Stimulated activated CD8-positive, alpha-beta memory T cell treated with anti-CD3 and anti-CD28 coated beads, Interleukin-12 subunit alpha, Interleukin-12 subunit beta, amount 100 ng/mL, for 4 hours (primary cell): ENCODE measurements around the gene SKIDA1.

Source experiments
- DNase-seq: peaks from one replicate; pipeline ENCODE4 v3.0.0-alpha.2; 2020; ENCODE audit warnings: low read depth

The SKIDA1 gene

DNA sequence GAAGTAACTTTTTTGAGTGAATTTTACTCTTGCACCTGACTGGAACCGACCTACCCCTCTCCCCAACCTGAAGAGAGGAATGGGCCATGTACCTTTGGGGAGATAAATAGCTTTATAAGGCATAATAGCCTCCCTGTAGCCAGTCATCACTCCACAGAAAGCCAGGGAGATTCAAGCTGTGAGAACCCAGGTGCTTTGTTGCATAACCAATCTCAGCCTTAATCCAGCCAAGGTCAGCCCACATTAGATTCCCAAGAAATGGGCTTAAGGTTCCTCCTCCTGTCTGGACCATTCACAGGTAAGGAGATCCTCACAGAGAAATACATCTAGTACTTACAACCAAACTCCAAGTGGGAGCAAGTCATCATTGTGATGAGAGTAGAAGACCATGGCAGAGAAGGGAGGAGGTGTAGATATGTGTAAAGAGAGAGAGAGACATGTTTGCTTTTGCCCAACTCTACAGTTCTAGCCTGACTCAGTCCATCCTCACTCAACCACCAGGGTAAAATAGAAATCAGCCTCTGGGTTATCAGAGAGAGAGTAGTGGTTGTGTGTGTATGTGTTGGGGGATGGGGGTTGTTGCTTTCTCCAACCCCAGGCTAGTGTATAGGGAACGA lies 23.6 kb downstream of the SKIDA1 start:
- DNase-seq = no peak

DNA sequence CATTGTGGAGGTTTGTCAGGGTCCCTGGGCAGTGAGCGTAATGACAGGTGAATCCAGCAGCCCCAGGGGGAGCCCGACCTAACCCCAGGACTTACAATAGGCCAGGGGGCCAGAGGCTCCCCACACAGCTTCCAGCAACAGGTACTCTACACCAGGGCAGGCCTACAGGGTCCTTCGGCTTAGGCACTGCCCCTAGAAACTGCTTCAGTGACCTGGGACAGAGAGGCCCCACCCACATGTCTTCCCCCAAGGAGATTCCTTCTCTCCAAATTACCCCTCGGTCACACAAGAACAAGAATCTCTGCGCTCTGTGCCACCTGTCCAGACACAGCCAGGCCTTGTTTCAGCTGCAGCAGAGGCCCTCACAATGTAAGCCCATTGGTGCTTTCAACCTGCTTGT lies 24.4 kb downstream of the SKIDA1 start:
- no peak for DNase-seq

- DNase-seq = no peak
These were observed 24.9 kb downstream of the SKIDA1 start for GRCh38 chr10:21500578-21500910.

DNA sequence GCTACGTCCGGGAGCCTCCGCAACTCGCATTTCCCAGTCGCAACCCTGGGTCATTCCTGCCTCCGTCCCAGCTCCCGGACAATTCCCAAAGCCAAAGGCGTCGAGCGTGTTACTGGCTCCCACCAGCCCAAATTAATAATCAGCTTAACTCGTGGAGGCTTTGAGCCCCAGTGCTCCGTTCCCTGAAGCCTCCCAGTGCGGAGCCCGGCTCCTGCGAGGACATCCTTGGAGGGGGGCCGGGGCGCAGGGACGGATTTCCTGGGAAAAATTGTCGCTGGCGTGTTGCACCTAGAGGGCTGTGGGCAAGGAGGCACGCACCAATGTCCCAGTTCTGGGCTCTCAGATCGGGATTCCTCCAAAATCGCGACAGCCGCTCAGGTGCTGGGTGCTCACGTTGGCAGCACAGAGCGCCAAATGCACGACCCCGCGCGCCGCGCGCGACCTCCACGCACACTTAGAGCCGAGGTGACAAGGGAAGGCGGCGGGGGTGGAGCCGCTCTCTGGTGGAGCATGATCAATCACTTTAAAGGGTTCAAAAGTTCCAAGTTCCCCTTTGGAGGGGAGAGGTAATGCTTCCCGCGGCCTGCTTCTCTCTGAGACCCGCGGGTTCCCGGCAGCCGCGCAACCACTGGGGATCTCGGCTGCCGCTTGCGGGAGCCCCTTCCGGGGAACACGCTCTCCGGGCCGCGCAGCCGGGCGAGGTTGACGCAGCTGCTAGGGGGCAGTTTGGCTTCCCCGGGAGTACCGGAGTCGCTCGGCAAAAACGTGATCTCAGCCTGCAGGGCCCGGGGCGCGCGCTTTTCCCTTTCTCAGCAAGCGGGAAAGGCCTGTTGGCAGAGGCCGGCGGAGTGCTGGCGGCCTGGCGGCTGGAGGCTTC lies 25.5 kb downstream of the SKIDA1 start:
- no peak for DNase-seq

- no peak for DNase-seq
These were observed 26.5 kb downstream of the SKIDA1 start for GRCh38 chr10:21498986-21499385.

GRCh38 chr10:21498377-21498776 lies 27.1 kb downstream of the SKIDA1 start:
- no peak for DNase-seq

DNA sequence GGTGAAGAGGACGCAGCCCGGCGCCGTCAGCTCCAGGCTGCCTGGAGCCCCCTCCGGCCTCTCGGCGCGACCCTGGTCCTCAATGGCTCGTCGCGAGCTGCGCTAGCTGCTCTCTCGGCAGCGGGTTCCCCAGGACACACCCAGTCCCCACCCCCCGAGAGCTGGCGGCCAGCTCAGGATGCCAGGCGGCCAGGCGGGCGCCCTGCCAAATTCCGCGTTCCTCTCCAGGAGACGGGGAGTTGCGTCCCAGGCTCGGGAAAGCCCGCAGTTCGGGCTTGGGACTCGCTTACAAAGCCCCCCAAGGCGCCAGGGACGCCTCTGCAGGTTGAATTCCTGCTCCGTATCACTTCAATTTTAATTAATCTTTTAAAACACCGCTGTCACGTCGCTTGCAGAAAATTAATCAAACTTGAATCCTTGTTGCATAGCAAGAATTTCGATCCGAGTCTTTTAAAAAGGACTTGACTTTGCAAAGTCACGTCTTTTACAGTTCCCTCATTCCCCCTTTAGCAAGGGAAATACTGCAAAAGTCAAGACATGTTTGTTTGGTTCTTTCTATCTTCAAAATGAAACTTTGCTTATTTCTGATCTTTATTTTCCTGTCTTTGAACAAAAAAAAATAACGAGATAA lies 28.2 kb downstream of the SKIDA1 start:
- DNase-seq = no peak

GRCh38 chr10:21496343-21497176 lies 28.9 kb downstream of the SKIDA1 start:
- DNase-seq = no peak

DNA sequence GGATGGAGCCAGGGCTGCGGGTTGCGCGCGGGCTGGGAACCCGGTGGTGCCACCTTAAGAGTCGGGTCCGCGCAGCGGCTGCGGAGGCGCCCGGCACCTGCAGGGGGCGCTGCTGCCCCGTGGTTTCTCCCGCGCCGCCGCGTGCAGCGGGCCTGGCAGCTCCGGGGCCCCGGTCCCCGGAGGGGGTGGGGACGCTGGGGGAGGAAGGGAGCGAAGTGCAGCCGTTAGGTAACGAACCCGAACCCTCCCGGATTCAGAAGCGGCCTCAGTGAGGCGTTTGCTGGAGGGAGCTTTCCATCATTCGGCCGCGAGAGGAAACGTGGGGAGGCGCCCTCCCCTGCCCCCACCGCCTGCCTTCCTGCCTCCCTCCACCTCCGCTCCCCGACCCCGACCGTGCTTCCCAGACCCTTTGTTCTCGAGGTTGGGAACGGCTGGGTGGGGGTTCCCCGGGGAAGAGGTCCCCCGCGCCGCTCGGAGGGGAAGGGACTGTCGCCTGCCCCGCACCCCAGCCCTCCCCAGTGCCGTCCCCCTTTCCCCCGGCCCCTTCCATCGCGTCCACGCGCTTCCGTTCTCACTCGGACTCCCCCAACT lies 29.6 kb downstream of the SKIDA1 start:
- peak; percentile 76 for DNase-seq

DNA sequence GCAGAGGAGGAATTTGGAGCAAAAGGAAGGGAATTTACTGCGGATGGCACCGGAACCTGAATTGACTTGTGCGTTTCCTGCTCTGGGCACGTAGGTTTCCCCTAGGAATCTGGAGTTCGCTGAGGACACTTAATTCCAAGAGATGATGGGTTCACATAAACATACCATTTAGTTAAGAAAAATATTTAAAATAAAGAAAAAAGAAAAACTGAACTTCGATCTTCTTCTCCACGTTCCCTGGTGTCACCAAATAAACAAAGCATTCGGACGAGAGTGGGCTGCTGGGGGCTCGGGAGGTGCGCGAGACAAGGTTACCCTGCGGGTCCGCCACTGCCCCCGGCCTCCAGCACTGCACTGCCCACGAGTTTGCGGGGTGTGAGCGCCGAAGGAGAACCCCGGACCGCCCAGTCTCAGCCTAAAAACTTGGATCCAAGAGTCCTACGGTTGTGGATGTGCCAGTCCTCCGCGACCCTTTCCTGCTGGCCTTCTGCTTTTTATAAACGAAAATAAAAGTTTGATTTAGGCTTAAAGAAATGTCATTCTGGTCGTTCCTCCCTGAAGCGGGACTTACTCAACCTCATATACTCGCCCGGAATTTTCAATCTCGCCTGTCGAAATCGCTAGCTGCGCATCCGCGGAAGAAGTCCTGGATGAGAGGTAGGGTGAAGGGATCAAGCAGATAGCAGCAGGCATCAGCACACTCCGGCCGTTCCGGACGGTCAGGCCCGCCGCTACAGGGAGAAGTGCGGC lies 30.3 kb downstream of the SKIDA1 start:
- no peak for DNase-seq

GRCh38 chr10:21494191-21495001 lies 31.1 kb downstream of the SKIDA1 start:
- DNase-seq = no peak

DNA sequence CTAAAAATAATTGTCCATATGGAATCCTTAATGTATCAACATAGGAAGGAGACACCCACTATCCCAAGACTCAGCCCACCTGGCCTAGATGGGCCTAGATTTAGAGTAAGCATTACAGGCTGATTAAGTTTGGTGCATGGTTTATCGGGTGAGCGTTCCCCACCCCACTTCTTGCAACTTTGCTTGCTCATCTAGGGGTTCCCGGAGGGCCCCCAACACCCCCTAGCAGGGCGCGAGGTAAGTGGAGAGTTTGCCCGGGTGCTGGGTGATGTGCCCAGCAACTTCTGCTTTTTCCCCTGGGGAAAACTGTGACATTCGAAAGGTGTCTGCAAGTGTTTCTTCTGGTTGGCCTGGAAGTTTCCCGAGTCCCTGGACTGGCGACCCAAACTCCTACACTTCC lies 31.7 kb downstream of the SKIDA1 start:
- no peak for DNase-seq

DNA sequence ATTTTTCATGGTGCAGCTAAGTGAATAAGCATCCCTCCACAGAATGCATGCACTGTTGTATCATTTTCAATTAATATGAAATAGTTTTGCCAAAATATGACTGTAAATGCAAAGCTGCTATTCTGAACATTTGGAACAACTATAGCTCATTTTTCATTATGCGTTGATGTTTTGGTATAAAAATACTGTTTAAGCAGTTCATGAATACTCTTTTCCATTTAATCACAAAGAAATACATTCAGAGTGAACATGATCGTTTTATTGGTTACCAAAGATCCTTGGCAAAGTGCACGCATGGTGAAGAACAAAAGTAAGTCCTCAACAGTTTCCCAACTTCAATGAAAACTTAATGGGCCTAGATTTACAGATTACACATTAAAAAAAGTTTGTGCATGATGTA lies 33.1 kb downstream of the SKIDA1 start:
- DNase-seq = no peak

DNA sequence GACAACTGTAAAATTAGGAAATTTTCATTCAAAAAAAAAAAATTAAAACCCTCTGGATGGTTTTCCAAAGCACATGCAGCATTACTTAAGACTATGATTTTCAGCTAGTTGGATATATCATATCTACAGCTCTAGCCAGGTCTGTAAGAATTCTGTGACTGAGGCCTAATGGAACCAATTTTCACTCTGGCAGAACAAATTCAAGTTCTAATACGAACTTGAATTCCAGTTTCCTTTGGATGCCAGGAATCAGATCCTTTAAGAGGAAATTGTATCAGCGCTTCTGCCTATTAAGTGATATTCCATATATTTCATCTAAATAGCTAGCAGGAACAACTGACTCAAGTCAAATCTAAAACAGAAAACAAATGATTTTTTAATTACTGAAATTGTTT lies 34.8 kb downstream of the SKIDA1 start:
- no peak for DNase-seq

DNA sequence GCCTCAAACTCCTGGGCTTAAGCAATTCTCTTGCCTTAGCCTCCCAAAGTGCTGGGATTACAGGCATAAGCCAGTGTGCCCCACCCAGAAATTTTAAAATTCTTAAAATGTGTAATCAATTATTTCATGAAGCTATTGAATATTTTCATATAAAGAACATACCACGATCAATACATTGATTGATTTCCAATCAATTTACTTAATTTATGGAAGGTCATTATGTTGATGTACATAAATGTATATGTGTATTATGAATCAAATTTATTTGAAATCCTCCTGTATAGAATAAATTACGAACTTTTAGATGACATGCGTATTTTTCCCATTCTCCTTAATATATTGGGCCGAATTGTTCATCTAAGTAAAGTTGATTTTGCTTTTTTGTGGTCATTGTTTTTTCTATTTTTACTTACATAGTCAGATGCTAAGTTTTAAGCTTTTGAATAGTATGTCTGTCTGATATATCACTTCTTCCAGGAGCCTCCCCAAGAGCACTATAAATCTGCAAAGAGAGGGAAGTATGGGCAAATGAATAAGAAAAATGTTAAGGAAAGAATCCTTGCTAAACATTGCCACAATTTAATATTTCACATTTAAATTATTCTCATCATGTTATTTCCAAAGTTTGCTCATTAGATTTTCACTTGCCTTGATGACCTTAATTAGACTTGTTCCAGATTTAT lies 35.3 kb downstream of the SKIDA1 start:
- DNase-seq = no peak

- no peak for DNase-seq
These were observed 36.5 kb downstream of the SKIDA1 start for GRCh38 chr10:21488957-21489446.

DNA sequence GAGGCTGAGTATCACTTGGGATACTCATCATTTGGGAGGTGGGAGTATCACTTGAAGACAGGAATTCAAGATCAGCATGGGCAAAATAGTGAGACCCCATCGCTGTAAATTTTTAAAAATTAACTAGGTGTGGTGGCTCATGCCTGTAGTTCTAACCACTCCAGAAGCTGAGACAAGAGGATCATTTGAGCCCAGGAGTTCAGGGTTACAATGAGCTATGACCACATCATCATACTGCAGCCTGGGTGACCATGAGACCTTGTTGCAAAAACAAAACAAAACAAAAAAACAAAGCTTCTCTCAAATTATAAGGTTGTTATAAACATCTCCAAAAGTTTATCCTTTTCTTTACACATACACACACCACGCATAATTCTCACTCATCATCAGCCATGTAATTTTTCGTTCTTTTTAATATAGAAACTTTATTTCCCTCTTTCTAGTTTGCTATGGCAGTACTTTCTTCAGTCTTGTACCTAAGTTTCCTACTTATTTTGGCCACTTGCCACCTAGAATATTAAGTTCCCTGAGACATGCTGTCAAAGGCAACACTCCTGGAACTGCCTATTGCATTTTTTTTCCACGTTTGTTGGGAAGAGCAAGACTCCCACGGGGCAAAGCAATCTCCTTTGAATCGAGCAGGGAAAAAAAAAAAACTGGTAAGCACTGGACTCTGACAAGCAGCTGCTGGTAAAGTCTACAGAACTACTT lies 37.1 kb downstream of the SKIDA1 start:
- DNase-seq = no peak

GRCh38 chr10:21487416-21488180 lies 37.9 kb downstream of the SKIDA1 start:
- no peak for DNase-seq
